AG04449 (cell line): Measurements from ENCODE around the gene MTERF4.
A peak's percentile ranks its signal among the peaks of the same experiment; 100 is the strongest.

Experiments used
- CTCF ChIA-PET: fragments of 350-600 bp; formaldehyde crosslinking; extraction: SDS; loops from one replicate; lab custom pipeline; 2021; ENCODE audit warnings: antibody characterized with exemption; lab: Yijun Ruan, JAX
- POLR2A ChIA-PET: fragments of 400-600, 350-600 bp; formaldehyde crosslinking; extraction: SDS; loops from one replicate; lab custom pipeline; 2020; ENCODE audit warnings: antibody characterized with exemption, inconsistent platforms; lab: Yijun Ruan, JAX
- DNase-seq: peaks from one replicate; pipeline ENCODE4 v3.0.0-alpha.2; 2010; ENCODE audit warnings: low read depth, low spot score
- H3K4me3 ChIP-seq: 2 replicates; pipeline ENCODE4 v1.5.1; 2011; ENCODE audit warnings: low read depth, mild to moderate bottlenecking, control low read depth, low read length
- TF ChIP-seq, protein P1 (sequence below): IDR thresholded peaks from one replicate; pipeline ENCODE4 v1.5.1; 2011; ENCODE audit warnings: mild to moderate bottlenecking, moderate library complexity, low read length, control low read depth, inconsistent platforms; ENCODE audit not compliant: insufficient read depth; ENCODE audit errors: missing control alignments

MTERF4 gene

DNA sequence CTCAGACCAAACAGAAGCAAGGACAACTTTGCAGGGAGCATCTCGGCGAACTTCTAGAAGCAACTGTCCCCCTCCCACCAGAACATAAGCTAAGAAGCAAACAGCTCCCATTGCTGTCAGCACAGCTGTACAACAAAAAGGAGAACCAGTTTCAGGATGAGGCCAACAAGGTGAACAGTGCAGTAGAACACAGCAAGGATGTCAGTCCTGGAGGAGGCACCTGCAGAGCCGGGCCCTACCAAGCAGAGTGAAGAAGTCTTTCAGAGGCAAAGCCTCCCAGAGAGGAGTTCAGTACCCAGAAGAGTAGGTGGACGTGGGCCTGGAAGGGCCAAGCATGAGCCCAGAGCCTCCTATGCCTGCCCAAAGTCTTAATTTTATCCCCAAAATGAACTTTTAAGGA, 46.2 kb upstream of the MTERF4 start:
- ChIA-PET CTCF (interaction anchor here (1.3 to 3.3 kb wide), 2 partner anchors 11 to 234 kb away, joined by 3 to 14 read pairs; no protein-coding TSS in a partner anchor), POLR2A (interaction anchor here (0.6 kb wide), 1 partner anchor 90 kb away, joined by 3 read pairs; no protein-coding TSS in a partner anchor)
- no peak for DNase-seq

DNA sequence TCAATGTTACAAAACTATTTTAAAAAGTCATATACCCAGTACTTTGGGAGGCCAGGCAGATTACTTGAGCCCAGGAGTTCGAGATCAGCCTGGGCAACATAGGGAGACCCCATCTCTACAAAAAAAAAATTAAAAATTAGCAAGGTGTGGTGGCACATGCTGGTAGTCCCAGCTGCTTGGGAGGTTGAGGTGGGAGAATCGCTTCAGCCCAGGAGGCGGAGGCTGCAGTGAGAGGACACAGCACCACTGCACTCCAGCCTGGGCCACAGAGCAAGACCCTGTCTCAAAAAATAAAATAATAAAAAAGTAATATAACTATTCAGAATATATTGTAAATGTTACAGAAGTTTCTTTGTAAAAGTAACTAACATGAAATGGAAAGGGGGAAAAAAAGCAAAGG, 45.2 kb upstream of the MTERF4 start:
- POLR2A ChIA-PET = no interaction called here
- CTCF ChIA-PET = no interaction called here
- no peak for DNase-seq
- H3K4me3 ChIP-seq = no peak overlapping the region
- TF ChIP-seq, protein P1, sequence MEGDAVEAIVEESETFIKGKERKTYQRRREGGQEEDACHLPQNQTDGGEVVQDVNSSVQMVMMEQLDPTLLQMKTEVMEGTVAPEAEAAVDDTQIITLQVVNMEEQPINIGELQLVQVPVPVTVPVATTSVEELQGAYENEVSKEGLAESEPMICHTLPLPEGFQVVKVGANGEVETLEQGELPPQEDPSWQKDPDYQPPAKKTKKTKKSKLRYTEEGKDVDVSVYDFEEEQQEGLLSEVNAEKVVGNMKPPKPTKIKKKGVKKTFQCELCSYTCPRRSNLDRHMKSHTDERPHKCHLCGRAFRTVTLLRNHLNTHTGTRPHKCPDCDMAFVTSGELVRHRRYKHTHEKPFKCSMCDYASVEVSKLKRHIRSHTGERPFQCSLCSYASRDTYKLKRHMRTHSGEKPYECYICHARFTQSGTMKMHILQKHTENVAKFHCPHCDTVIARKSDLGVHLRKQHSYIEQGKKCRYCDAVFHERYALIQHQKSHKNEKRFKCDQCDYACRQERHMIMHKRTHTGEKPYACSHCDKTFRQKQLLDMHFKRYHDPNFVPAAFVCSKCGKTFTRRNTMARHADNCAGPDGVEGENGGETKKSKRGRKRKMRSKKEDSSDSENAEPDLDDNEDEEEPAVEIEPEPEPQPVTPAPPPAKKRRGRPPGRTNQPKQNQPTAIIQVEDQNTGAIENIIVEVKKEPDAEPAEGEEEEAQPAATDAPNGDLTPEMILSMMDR = no peak

More for the DNA sequence above, 46.2 kb upstream of the MTERF4 start:
- TF ChIP-seq, protein P1 = no peak
- H3K4me3 ChIP-seq = peak overlapping the region; percentile 91; the same call in 1 of the 2 replicates

DNA sequence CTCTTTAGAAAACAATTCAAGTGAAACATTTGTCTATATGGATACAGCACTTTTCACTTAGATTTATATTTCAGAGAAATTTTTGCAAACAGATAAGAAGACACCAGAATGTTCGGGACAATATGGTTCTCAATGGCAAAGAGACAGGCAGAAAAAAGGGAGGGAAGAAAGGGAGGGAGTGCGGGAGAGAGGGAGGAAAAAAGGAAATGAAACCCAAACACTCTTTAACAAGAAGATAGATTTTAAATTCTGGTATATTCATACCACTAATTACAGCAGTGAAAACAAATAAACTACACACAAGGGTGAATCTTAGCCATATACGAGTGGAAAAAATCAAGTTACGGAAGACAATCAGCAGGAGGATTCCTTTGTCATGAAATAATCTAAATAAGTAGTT, 44.2 kb upstream of the MTERF4 start:
- POLR2A ChIA-PET = no interaction called here
- no peak overlapping the region for H3K4me3 ChIP-seq
- CTCF ChIA-PET = interaction anchor here (1.2 kb wide), 1 partner anchor 232 kb away, joined by 3 read pairs; no protein-coding TSS in a partner anchor
- TF ChIP-seq, protein P1 = no peak
- no peak for DNase-seq

DNA sequence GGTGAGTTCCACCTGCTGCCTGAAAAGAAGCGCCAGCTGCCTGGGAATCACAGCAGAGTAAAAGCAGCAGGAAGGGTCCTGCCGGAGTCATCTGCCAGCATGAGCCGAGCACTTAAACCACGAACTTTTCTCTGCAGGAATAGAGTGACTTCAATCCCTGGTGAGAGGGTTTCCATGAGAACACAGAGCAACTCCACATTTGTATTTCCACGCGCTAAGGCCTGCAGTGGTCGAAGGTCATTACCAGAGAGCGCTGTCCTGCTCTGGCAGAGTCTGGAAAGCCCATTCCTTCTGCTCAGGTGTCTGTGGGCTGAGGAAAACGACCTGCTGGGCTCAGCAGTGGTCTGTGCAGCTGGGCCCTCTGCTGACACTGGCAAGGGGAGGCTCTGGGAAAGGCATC, 40.5 kb upstream of the MTERF4 start:
- ChIA-PET CTCF (no interaction called here), POLR2A (no interaction called here)
- DNase-seq = no peak
- TF ChIP-seq, protein P1 = no peak
- H3K4me3 ChIP-seq = no peak overlapping the region

DNA sequence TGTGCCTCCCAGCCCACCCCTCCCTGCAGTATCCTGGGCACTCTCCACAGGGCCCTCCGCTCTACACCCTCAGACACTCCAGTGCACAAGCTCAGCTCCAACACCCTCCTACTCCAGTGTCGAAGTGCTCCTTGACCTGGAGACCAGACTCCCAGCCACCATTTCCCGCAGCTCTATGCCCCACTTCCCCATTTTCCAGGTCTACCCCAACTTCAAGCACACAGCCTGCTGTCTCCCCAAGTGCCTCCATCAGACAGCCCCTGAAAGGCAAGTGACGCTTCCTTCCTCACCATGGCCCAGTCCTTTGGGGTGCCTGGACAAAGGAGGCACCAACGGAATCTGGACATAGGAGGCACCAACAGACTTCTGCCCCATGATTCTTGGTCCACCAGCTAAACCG, 40.0 kb upstream of the MTERF4 start:
- CTCF ChIA-PET = interaction anchor here (1.1 kb wide), 1 partner anchor 64 kb away, joined by 3 read pairs; no protein-coding TSS in a partner anchor

GRCh38 chr2:241141214-241141770, 39.2 kb upstream of the MTERF4 start:
- H3K4me3 ChIP-seq = no peak overlapping the region
- ChIA-PET CTCF (interaction anchor here (1.1 kb wide), 1 partner anchor 63 kb away, joined by 3 read pairs; no protein-coding TSS in a partner anchor), POLR2A (no interaction called here)
- TF ChIP-seq, protein P1 = no peak
- no peak for DNase-seq

More for the DNA sequence above, 40.0 kb upstream of the MTERF4 start:
- no peak overlapping the region for H3K4me3 ChIP-seq
- POLR2A ChIA-PET = no interaction called here
- DNase-seq = no peak
- TF ChIP-seq, protein P1 = no peak
